WTC11 (cell line): ENCODE data around the gene ZC3H4. TPM values are rescaled to one million over a fixed set of nuclear protein-coding genes. Genes with fewer than 3 reads are reported as not detected.

Experiments
- ATAC-seq: fragments of 200-7000 bp; cut with Tn5 transposase; 2 replicates; pipeline ENCODE4 v1.10.0; 2021; ENCODE audit warnings: mild to moderate bottlenecking, moderate library complexity
- CTCF ChIA-PET: fragments of 300-600 bp; sonication (Branson Sonifier 250); formaldehyde crosslinking; loops from one replicate; lab custom pipeline; 2021; ENCODE audit warnings: antibody characterized with exemption; lab: Charles Lee
- POLR2A ChIA-PET: fragments of 350-600 bp; sonication (Branson Sonifier 250); formaldehyde crosslinking; loops from one replicate; lab custom pipeline; 2021; ENCODE audit warnings: antibody characterized with exemption; lab: Charles Lee
- DNase-seq: peaks from one replicate; pipeline ENCODE4 v3.0.0; 2021; ENCODE audit warnings: low spot score
- H3K27ac Mint-ChIP-seq: 2 replicates; pipeline ENCODE4 v1.8.0; 2021; ENCODE audit warnings: mixed read lengths
- H3K27me3 Mint-ChIP-seq: 2 replicates; pipeline ENCODE4 v1.8.0; 2021; ENCODE audit warnings: low read depth, mild to moderate bottlenecking, moderate library complexity, mixed read lengths
- H3K36me3 Mint-ChIP-seq: 2 replicates; pipeline ENCODE4 v1.8.0; 2021; ENCODE audit warnings: mixed read lengths
- H3K4me1 Mint-ChIP-seq: 2 replicates; pipeline ENCODE4 v1.8.0; 2022; ENCODE audit warnings: mixed read lengths
- H3K4me3 Mint-ChIP-seq: 2 replicates; pipeline ENCODE4 v1.8.0; 2021; ENCODE audit warnings: mild to moderate bottlenecking, moderate library complexity, mixed read lengths
- H3K9me3 Mint-ChIP-seq: 2 replicates; pipeline ENCODE4 v1.8.0; 2021; ENCODE audit warnings: mixed read lengths
- CREB1 ChIP-seq: sonication (generic); formaldehyde crosslinking; IDR thresholded peaks from 2 replicates; pipeline ENCODE4 v1.8.0; 2023; ENCODE audit warnings: mild to moderate bottlenecking, missing genetic modification reagents
- FOXK1 ChIP-seq: sonication (generic); formaldehyde crosslinking; IDR thresholded peaks from 2 replicates; pipeline ENCODE4 v1.8.0; 2022; ENCODE audit warnings: mild to moderate bottlenecking, moderate library complexity, missing genetic modification reagents
- FOXP1 ChIP-seq: sonication (generic); formaldehyde crosslinking; IDR thresholded peaks from 2 replicates; pipeline ENCODE4 v1.8.0; 2022; ENCODE audit warnings: missing genetic modification reagents, mild to moderate bottlenecking, moderate library complexity, borderline replicate concordance
- GTF2I ChIP-seq: fragments of 250-450 bp; sonication (Bioruptor Pico); conservative IDR thresholded peaks from 2 replicates; pipeline ENCODE4 v1.4.0; 2021; ENCODE audit warnings: mild to moderate bottlenecking
- HMGA2 ChIP-seq: fragments of 250-450 bp; sonication (Bioruptor Pico); IDR thresholded peaks from 2 replicates; pipeline ENCODE4 v1.4.0; 2021; ENCODE audit warnings: mild to moderate bottlenecking, moderate library complexity
- NR1H2 ChIP-seq: sonication (generic); formaldehyde crosslinking; IDR thresholded peaks from 2 replicates; pipeline ENCODE4 v1.9.0; 2021; ENCODE audit warnings: mild to moderate bottlenecking, moderate library complexity, missing genetic modification reagents
- NR2C2 ChIP-seq: sonication (generic); formaldehyde crosslinking; IDR thresholded peaks from 2 replicates; pipeline ENCODE4 v1.8.0; 2022; ENCODE audit warnings: mild to moderate bottlenecking, missing genetic modification reagents
- NR3C1 ChIP-seq: sonication (generic); formaldehyde crosslinking; conservative IDR thresholded peaks from 2 replicates; pipeline ENCODE4 v1.8.1; 2023; ENCODE audit warnings: low read depth, mild to moderate bottlenecking, missing genetic modification reagents
- SP1 ChIP-seq: sonication (generic); formaldehyde crosslinking; conservative IDR thresholded peaks from 2 replicates; pipeline ENCODE4 v1.8.1; 2022; ENCODE audit warnings: missing genetic modification reagents
- ZNF263 ChIP-seq: sonication (generic); formaldehyde crosslinking; IDR thresholded peaks from 2 replicates; pipeline ENCODE4 v1.8.1; 2022; ENCODE audit warnings: low read depth, mild to moderate bottlenecking, moderate library complexity, missing genetic modification reagents
- total RNA-seq: library from RNA; stranded (reverse); gene quantifications from 3 replicates; pipeline ENCODE4 v1.2.3, GENCODE V29; 2021
- TF ChIP-seq, protein P1 (sequence below): sonication (generic); formaldehyde crosslinking; IDR thresholded peaks from 2 replicates; pipeline ENCODE4 v1.8.1; 2023; ENCODE audit warnings: mild to moderate bottlenecking, missing genetic modification reagents, moderate library complexity
- TF ChIP-seq, protein P2 (sequence below): sonication (generic); formaldehyde crosslinking; IDR thresholded peaks from 2 replicates; pipeline ENCODE4 v1.8.0; 2023; ENCODE audit warnings: missing genetic modification reagents, mild to moderate bottlenecking, borderline replicate concordance
- TF ChIP-seq, protein P3 (sequence below): sonication (generic); formaldehyde crosslinking; IDR thresholded peaks from 2 replicates; pipeline ENCODE4 v1.8.0; 2022; ENCODE audit warnings: missing genetic modification reagents
- TF ChIP-seq, protein P4 (sequence below): fragments of 250-450 bp; sonication (Bioruptor Pico); IDR thresholded peaks from 2 replicates; pipeline ENCODE4 v2.1.2; 2022; ENCODE audit warnings: mild to moderate bottlenecking, moderate library complexity
- TF ChIP-seq, protein P5 (sequence below): sonication (generic); formaldehyde crosslinking; IDR thresholded peaks from 2 replicates; pipeline ENCODE4 v1.8.1; 2022; ENCODE audit warnings: low read depth, missing genetic modification reagents, borderline replicate concordance
- TF ChIP-seq, protein P6 (sequence below): sonication (generic); formaldehyde crosslinking; IDR thresholded peaks from 2 replicates; pipeline ENCODE4 v1.8.1; 2023; ENCODE audit warnings: mild to moderate bottlenecking, missing genetic modification reagents

ZC3H4 gene
- total RNA-seq, 1 experiment from 2014 or later: 67.2 TPM

DNA sequence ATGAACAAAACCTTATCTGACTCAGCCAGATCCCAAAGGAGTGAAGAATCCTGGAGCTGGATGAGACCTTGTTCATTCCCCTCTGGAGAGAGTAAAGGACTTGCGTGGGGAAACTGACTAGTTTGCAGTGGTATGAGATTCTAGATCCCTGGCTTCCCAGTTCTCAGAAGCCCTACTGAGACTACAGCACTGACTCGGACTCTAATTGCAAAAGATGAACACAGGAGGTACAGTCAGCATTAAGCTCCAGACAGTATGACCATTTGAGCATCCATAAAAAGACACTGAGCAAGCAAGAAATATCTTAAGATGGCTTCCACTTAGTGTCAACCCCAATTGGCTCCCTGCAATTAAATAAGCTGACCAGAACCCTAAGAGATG, 6.8 kb downstream of the ZC3H4 start:
- Mint-ChIP-seq H3K27ac (peak overlapping the region; percentile 71; the same call in 1 of the 2 replicates), H3K4me1 (peaks cover 60% of the 10 kb centered on the region), H3K4me3 (no peak overlapping the region)
- ChIA-PET POLR2A (no interaction called here), CTCF (interaction anchor here (0.5 to 1.0 kb wide), 3 partner anchors 23 to 137 kb away, joined by 3 to 4 read pairs (median 4); no protein-coding TSS in a partner anchor)
- DNase-seq: no peak
- TF ChIP-seq, protein P1, sequence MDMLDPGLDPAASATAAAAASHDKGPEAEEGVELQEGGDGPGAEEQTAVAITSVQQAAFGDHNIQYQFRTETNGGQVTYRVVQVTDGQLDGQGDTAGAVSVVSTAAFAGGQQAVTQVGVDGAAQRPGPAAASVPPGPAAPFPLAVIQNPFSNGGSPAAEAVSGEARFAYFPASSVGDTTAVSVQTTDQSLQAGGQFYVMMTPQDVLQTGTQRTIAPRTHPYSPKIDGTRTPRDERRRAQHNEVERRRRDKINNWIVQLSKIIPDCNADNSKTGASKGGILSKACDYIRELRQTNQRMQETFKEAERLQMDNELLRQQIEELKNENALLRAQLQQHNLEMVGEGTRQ (CRISPR knock-in tag): no peak
- TF ChIP-seq NR2C2 (CRISPR knock-in tag) (no peak), GTF2I (CRISPR knock-in tag) (no peak), FOXP1 (no peak), CREB1 (CRISPR knock-in tag) (no peak)
- TF ChIP-seq, protein P2, sequence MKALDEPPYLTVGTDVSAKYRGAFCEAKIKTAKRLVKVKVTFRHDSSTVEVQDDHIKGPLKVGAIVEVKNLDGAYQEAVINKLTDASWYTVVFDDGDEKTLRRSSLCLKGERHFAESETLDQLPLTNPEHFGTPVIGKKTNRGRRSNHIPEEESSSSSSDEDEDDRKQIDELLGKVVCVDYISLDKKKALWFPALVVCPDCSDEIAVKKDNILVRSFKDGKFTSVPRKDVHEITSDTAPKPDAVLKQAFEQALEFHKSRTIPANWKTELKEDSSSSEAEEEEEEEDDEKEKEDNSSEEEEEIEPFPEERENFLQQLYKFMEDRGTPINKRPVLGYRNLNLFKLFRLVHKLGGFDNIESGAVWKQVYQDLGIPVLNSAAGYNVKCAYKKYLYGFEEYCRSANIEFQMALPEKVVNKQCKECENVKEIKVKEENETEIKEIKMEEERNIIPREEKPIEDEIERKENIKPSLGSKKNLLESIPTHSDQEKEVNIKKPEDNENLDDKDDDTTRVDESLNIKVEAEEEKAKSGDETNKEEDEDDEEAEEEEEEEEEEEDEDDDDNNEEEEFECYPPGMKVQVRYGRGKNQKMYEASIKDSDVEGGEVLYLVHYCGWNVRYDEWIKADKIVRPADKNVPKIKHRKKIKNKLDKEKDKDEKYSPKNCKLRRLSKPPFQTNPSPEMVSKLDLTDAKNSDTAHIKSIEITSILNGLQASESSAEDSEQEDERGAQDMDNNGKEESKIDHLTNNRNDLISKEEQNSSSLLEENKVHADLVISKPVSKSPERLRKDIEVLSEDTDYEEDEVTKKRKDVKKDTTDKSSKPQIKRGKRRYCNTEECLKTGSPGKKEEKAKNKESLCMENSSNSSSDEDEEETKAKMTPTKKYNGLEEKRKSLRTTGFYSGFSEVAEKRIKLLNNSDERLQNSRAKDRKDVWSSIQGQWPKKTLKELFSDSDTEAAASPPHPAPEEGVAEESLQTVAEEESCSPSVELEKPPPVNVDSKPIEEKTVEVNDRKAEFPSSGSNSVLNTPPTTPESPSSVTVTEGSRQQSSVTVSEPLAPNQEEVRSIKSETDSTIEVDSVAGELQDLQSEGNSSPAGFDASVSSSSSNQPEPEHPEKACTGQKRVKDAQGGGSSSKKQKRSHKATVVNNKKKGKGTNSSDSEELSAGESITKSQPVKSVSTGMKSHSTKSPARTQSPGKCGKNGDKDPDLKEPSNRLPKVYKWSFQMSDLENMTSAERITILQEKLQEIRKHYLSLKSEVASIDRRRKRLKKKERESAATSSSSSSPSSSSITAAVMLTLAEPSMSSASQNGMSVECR: no peak
- TF ChIP-seq, all 79 proteins: peak for 0
- H3K36me3 Mint-ChIP-seq: peaks cover 26% of the 10 kb centered on the region
- no peaks in the 10 kb centered on the region for H3K9me3 Mint-ChIP-seq
- H3K27me3 Mint-ChIP-seq: no peaks in the 10 kb centered on the region
- ATAC-seq: no peak

DNA sequence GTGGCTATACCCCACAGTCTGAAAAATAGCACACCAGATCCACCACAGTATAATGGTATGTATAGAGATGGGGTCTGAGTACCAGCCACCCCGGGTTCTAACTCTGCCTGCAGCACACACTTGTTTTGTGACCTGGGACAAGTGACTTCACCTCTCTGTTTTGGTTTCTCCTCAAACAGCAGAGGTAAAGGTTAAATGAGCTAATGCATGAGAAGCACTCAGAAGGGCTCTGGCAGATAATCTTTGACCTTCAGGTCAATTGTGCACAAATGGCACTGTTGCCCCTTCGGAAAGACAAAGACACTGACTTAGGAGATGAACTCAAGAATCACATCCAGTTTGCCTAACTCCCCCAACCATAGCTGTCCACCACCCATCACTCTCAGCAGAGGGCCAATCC, 7.7 kb downstream of the ZC3H4 start:
- H3K36me3 Mint-ChIP-seq: peaks cover 21% of the 10 kb centered on the region
- peak overlapping the region; percentile 55 for H3K27ac Mint-ChIP-seq
- CTCF ChIA-PET: interaction anchor here (0.5 kb wide), 1 partner anchor 760 kb away, joined by 3 read pairs; no protein-coding TSS in a partner anchor
- ATAC-seq: no peak
- H3K27me3 Mint-ChIP-seq: no peaks in the 10 kb centered on the region
- POLR2A ChIA-PET: no interaction called here
- TF ChIP-seq NR3C1 (CRISPR knock-in tag) (no peak), HMGA2 (CRISPR knock-in tag) (no peak), ZNF263 (CRISPR knock-in tag) (no peak), FOXK1 (CRISPR knock-in tag) (no peak), CREB1 (CRISPR knock-in tag) (no peak), SP1 (CRISPR knock-in tag) (no peak), NR1H2 (no peak)
- TF ChIP-seq, protein P3, sequence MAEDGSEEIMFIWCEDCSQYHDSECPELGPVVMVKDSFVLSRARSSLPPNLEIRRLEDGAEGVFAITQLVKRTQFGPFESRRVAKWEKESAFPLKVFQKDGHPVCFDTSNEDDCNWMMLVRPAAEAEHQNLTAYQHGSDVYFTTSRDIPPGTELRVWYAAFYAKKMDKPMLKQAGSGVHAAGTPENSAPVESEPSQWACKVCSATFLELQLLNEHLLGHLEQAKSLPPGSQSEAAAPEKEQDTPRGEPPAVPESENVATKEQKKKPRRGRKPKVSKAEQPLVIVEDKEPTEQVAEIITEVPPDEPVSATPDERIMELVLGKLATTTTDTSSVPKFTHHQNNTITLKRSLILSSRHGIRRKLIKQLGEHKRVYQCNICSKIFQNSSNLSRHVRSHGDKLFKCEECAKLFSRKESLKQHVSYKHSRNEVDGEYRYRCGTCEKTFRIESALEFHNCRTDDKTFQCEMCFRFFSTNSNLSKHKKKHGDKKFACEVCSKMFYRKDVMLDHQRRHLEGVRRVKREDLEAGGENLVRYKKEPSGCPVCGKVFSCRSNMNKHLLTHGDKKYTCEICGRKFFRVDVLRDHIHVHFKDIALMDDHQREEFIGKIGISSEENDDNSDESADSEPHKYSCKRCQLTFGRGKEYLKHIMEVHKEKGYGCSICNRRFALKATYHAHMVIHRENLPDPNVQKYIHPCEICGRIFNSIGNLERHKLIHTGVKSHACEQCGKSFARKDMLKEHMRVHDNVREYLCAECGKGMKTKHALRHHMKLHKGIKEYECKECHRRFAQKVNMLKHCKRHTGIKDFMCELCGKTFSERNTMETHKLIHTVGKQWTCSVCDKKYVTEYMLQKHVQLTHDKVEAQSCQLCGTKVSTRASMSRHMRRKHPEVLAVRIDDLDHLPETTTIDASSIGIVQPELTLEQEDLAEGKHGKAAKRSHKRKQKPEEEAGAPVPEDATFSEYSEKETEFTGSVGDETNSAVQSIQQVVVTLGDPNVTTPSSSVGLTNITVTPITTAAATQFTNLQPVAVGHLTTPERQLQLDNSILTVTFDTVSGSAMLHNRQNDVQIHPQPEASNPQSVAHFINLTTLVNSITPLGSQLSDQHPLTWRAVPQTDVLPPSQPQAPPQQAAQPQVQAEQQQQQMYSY (CRISPR knock-in tag): no peak
- TF ChIP-seq, protein P4, sequence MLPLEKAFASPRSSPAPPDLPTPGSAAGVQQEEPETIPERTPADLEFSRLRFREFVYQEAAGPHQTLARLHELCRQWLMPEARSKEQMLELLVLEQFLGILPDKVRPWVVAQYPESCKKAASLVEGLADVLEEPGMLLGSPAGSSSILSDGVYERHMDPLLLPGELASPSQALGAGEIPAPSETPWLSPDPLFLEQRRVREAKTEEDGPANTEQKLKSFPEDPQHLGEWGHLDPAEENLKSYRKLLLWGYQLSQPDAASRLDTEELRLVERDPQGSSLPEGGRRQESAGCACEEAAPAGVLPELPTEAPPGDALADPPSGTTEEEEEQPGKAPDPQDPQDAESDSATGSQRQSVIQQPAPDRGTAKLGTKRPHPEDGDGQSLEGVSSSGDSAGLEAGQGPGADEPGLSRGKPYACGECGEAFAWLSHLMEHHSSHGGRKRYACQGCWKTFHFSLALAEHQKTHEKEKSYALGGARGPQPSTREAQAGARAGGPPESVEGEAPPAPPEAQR: no peak
- TF ChIP-seq, protein P5, sequence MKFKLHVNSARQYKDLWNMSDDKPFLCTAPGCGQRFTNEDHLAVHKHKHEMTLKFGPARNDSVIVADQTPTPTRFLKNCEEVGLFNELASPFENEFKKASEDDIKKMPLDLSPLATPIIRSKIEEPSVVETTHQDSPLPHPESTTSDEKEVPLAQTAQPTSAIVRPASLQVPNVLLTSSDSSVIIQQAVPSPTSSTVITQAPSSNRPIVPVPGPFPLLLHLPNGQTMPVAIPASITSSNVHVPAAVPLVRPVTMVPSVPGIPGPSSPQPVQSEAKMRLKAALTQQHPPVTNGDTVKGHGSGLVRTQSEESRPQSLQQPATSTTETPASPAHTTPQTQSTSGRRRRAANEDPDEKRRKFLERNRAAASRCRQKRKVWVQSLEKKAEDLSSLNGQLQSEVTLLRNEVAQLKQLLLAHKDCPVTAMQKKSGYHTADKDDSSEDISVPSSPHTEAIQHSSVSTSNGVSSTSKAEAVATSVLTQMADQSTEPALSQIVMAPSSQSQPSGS (CRISPR knock-in tag): no peak
- TF ChIP-seq, protein P6, sequence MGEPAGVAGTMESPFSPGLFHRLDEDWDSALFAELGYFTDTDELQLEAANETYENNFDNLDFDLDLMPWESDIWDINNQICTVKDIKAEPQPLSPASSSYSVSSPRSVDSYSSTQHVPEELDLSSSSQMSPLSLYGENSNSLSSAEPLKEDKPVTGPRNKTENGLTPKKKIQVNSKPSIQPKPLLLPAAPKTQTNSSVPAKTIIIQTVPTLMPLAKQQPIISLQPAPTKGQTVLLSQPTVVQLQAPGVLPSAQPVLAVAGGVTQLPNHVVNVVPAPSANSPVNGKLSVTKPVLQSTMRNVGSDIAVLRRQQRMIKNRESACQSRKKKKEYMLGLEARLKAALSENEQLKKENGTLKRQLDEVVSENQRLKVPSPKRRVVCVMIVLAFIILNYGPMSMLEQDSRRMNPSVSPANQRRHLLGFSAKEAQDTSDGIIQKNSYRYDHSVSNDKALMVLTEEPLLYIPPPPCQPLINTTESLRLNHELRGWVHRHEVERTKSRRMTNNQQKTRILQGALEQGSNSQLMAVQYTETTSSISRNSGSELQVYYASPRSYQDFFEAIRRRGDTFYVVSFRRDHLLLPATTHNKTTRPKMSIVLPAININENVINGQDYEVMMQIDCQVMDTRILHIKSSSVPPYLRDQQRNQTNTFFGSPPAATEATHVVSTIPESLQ (CRISPR knock-in tag): no peak
- TF ChIP-seq, all 79 proteins: peak for 0
- no peaks in the 10 kb centered on the region for H3K9me3 Mint-ChIP-seq
- H3K4me1 Mint-ChIP-seq: peaks cover 60% of the 10 kb centered on the region
- H3K4me3 Mint-ChIP-seq: no peak overlapping the region
- no peak for DNase-seq
